Measurements from ENCODE around the gene PLEKHG4B. TPM values are rescaled to one million over a fixed set of nuclear protein-coding genes. Genes with fewer than 3 reads are reported as not detected.
"Not testable (repeated sequence)": the region's sequence is repeated elsewhere in the genome, so short reads cannot be mapped to it uniquely, and the experiment has no call there.

Gene PLEKHG4B
- polyA plus RNA-seq, 1 experiment: 1.4 TPM

DNA sequence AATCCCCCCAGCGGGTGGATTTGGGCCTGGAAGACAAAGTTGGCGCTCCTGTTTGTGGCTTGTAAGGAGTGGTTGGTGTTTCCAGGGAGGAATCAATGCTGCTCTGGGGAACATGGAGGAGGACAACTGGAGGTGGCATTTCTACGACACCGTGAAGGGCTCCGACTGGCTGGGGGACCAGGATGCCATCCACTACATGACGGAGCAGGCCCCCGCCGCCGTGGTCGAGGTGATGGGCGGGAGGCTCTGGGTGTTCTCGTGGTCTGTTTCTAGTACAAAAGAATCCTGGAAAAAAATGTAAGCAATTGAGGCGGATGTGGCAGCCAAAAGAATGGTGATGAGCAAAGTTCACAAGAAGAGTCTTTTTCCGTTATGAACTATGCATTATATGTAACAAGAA lies 133.4 kb downstream of the PLEKHG4B start:
- CTCF ChIA-PET: interaction anchor here (0.6 kb wide), 1 partner anchor 65 kb away, joined by 3 read pairs; no protein-coding TSS in a partner anchor
- TF ChIP-seq CTCF (IDR thresholded peaks at IDR 0.05; ENCODE audit: insufficient read depth, low read depth, low read length): no peak
- POLR2A ChIA-PET: no interaction called here
- no peak for DNase-seq (ENCODE audit: low read depth)
- Histone ChIP-seq H3K27me3 (ENCODE audit: control insufficient read depth, insufficient read depth, low read length) (no peaks in the 10 kb centered on the region), H3K4me3 (ENCODE audit: low read depth, low read length) (no peak overlapping the region), H3K36me3 (ENCODE audit: control insufficient read depth, insufficient read depth, low read length) (peaks cover 25% of the 10 kb centered on the region)

GRCh38 chr5:227375-227774 lies 135.4 kb downstream of the PLEKHG4B start:
- CTCF ChIA-PET: interaction anchor here (1.1 kb wide), 1 partner anchor 9 kb away, joined by 3 read pairs; the partner anchor contains the start of genes CCDC127 and SDHA
- H3K4me3 ChIP-seq (ENCODE audit: low read depth, low read length); DNase-seq (ENCODE audit: low read depth); H3K27me3 ChIP-seq (ENCODE audit: control insufficient read depth, insufficient read depth, low read length); POLR2A ChIA-PET: not testable (repeated sequence)
- peaks cover 34% of the 10 kb centered on the region for H3K36me3 ChIP-seq (ENCODE audit: control insufficient read depth, insufficient read depth, low read length)

DNA sequence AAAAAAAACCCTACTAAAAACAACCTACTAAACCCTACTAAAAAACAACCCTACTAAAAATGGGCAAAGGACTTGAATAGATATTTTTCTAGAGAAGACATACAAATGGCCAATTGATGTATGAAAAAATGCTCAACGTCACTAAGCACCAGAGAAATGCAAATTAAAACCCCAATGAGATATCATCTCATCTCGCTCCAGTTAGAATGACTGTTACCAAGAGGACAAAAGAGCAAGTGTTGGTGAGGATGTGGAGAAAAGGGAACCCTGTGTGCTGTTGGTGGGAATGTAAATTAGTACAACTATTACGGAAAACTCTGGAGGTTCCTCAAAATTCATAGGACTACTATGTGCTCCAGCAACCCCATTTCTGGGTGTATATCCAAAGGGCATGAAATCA lies 136.9 kb downstream of the PLEKHG4B start:
- TF ChIP-seq CTCF (IDR thresholded peaks at IDR 0.05; ENCODE audit: insufficient read depth, low read depth, low read length): no peak
- ChIA-PET CTCF (no interaction called here), POLR2A (no interaction called here)
- H3K27me3 ChIP-seq (ENCODE audit: control insufficient read depth, insufficient read depth, low read length): no peaks in the 10 kb centered on the region
- no peak for DNase-seq (ENCODE audit: low read depth)
- no peak overlapping the region for H3K4me3 ChIP-seq (ENCODE audit: low read depth, low read length)
- H3K36me3 ChIP-seq (ENCODE audit: control insufficient read depth, insufficient read depth, low read length): peaks cover 38% of the 10 kb centered on the region

DNA sequence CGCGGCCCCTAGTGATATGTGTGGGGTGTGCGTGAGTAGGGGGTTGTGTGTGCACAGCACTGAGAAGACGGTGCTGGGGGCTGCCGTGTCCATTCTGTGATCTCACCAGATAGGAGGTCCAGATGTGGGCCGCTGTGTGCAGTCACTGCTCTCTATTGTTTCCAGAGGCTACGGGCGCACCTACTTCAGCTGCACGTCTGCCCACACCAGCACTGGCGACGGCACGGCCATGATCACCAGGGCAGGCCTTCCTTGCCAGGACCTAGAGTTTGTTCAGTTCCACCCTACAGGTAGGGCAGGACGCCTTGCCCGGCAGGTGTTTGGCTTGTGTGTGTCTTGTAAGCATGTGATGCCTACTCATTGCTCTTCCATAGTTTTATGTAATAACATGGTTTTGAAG lies 138.7 kb downstream of the PLEKHG4B start:
- no peak overlapping the region for H3K4me3 ChIP-seq (ENCODE audit: low read depth, low read length)
- H3K36me3 ChIP-seq (ENCODE audit: control insufficient read depth, insufficient read depth, low read length): peaks cover 37% of the 10 kb centered on the region
- no peaks in the 10 kb centered on the region for H3K27me3 ChIP-seq (ENCODE audit: control insufficient read depth, insufficient read depth, low read length)
- no peak for TF ChIP-seq CTCF (IDR thresholded peaks at IDR 0.05; ENCODE audit: insufficient read depth, low read depth, low read length)
- DNase-seq (ENCODE audit: low read depth): no peak
- ChIA-PET CTCF (no interaction called here), POLR2A (no interaction called here)

- ChIA-PET CTCF (no interaction called here), POLR2A (no interaction called here)
- peaks cover 30% of the 10 kb centered on the region for H3K36me3 ChIP-seq (ENCODE audit: control insufficient read depth, insufficient read depth, low read length)
- no peaks in the 10 kb centered on the region for H3K27me3 ChIP-seq (ENCODE audit: control insufficient read depth, insufficient read depth, low read length)
- no peak for DNase-seq (ENCODE audit: low read depth)
- H3K4me3 ChIP-seq (ENCODE audit: low read depth, low read length): no peak overlapping the region
- TF ChIP-seq CTCF (IDR thresholded peaks at IDR 0.05; ENCODE audit: insufficient read depth, low read depth, low read length): no peak
Observed at GRCh38 chr5:231661-232060, 139.7 kb downstream of the PLEKHG4B start.

- H3K27me3 ChIP-seq (ENCODE audit: control insufficient read depth, insufficient read depth, low read length); POLR2A ChIA-PET; DNase-seq (ENCODE audit: low read depth); H3K4me3 ChIP-seq (ENCODE audit: low read depth, low read length): not testable (repeated sequence)
- H3K36me3 ChIP-seq (ENCODE audit: control insufficient read depth, insufficient read depth, low read length): peaks cover 22% of the 10 kb centered on the region
- CTCF ChIA-PET: interaction anchor here (1.6 kb wide), 1 partner anchor 12 kb away, joined by 3 read pairs; no protein-coding TSS in a partner anchor
Observed at GRCh38 chr5:233426-233825, 141.5 kb downstream of the PLEKHG4B start.
